Stimulated activated CD8-positive, alpha-beta memory T cell treated with anti-CD3 and anti-CD28 coated beads, Interleukin-7, amount 100 ng/mL, for 4 hours (primary cell): ENCODE measurements around the gene HCST.
A peak's percentile ranks its signal among the peaks of the same experiment; 100 is the strongest.
"Not testable (repeated sequence)": the region's sequence is repeated elsewhere in the genome, so short reads cannot be mapped to it uniquely, and the experiment has no call there.

ENCODE experiments used
- DNase-seq, 2 donors: peaks; one replicate each; pipeline ENCODE4 v3.0.0-alpha.2; 2020; ENCODE audit warnings: low read depth in 2 of 2

Gene HCST

GRCh38 chr19:35879770-35880317, 22.5 kb upstream of the HCST start:
- peak in 1 of 2 donors; percentile 50 for DNase-seq

GRCh38 chr19:35882114-35882832, 20.1 kb upstream of the HCST start:
- no peak for DNase-seq

- DNase-seq: no peak
Observed at GRCh38 chr19:35883882-35884281, 18.4 kb upstream of the HCST start.

- DNase-seq: no peak
Observed at GRCh38 chr19:35885225-35885738, 17.0 kb upstream of the HCST start.

- no peak for DNase-seq
Observed at GRCh38 chr19:35885904-35886303, 16.4 kb upstream of the HCST start.

- no peak for DNase-seq
Observed at GRCh38 chr19:35887197-35887596, 15.1 kb upstream of the HCST start.

- no peak for DNase-seq
Observed at GRCh38 chr19:35888398-35888797, 13.9 kb upstream of the HCST start.

- DNase-seq: no peak
Observed at GRCh38 chr19:35889370-35890112, 12.8 kb upstream of the HCST start.

GRCh38 chr19:35890113-35890650, 12.1 kb upstream of the HCST start:
- no peak for DNase-seq

- DNase-seq: not testable (repeated sequence)
Observed at GRCh38 chr19:35891819-35892218, 10.5 kb upstream of the HCST start.

- DNase-seq: no peak
Observed at GRCh38 chr19:35894342-35894741, 8.0 kb upstream of the HCST start.

GRCh38 chr19:35895911-35896642, 6.3 kb upstream of the HCST start:
- DNase-seq: no peak

GRCh38 chr19:35896643-35897040, 5.7 kb upstream of the HCST start:
- no peak for DNase-seq

- no peak for DNase-seq
Observed at GRCh38 chr19:35897706-35898451, 4.5 kb upstream of the HCST start.

- DNase-seq: no peak
Observed at GRCh38 chr19:35898499-35898809, 3.9 kb upstream of the HCST start.

GRCh38 chr19:35899547-35900214, 2.6 kb upstream of the HCST start:
- DNase-seq: peak; percentile 81 to 90

GRCh38 chr19:35901055-35901644, 1.2 kb upstream of the HCST start:
- no peak for DNase-seq

- DNase-seq: no peak
Observed at GRCh38 chr19:35902870-35903475, 644 bp downstream of the HCST start.

- DNase-seq: peak; percentile 90 to 92
Observed at GRCh38 chr19:35903550-35904179, 1.3 kb downstream of the HCST start.
